Frontal cortex (tissue), 4 donors: ENCODE data around the gene CYP21A2. TPM values are rescaled to one million over a fixed set of nuclear protein-coding genes. Genes with fewer than 3 reads are reported as not detected.

Source experiments
- DNase-seq, 2 donors: peaks; one replicate each; pipeline ENCODE4 v3.0.0; 2012; ENCODE audit warnings: low spot score in 2 of 2
- FAIRE-seq: peaks from 2 replicates; lab custom pipeline; 2012; peaks lifted over from hg19 to GRCh38; lab: Jason Lieb, UNC
- total RNA-seq: library from RNA; depleted of rRNA; stranded (reverse); fragments of >200 nt; gene quantifications from one replicate; pipeline ENCODE4 v1.2.3, GENCODE V29; 2014
- donor health status: control.
- donor health status: control.
- donor health status: control.

CYP21A2 gene
- total RNA-seq, 1 donor from 2014 or later, result under 0.01 TPM

- DNase-seq, result no peak
- FAIRE-seq, result no peak
Measured at GRCh38 chr6:32074996-32075532, 36.8 kb downstream of the CYP21A2 start.

- FAIRE-seq (no peak), DNase-seq (no peak)
Measured at GRCh38 chr6:32075781-32076180, 37.6 kb downstream of the CYP21A2 start.

- FAIRE-seq (no peak), DNase-seq (no peak)
Measured at GRCh38 chr6:32076321-32076809, 38.1 kb downstream of the CYP21A2 start.

DNA sequence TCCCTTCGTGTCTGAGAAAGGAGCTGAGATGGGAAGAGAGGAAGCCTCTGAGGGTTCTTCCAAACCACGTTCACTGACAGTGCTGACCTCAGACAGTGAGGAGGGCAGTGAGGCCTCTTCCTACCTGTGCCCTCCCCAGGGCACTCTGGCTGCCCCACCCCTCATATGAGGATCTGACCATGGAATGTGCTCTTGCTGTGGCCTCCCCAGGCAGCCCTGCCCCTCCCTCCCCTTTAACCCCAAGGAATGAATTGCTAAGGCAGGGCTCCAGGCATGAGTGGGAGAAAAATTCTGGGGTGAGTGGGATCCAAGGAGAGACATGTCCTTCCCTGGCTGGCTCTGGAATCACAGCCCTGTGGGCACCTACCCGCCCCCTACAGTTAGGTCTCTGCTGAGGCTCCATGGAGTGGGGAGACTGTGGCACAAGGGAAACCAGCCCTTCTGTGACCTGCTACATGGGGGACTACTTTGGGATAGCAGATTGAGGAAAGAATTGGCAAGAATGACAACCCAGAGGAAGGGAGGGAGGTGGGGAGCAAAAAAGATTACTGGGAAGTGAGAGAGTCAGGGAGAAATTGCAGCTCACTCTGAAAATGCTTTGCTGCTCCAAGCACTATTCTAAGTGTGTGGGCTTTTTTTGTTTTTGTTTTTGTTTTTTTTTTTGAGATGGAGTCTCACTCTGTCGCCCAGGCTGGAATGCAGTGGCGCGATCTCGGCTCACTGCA lies 41.5 kb downstream of the CYP21A2 start:
- FAIRE-seq (no peak), DNase-seq (no peak)

GRCh38 chr6:32081168-32081990 lies 43.2 kb downstream of the CYP21A2 start:
- DNase-seq, result peak in 1 of 2 donors; percentile 61
- no peak for FAIRE-seq

- no peak for FAIRE-seq
- DNase-seq, result no peak
Measured at GRCh38 chr6:32082478-32082877, 44.3 kb downstream of the CYP21A2 start.

GRCh38 chr6:32082935-32083334 lies 44.7 kb downstream of the CYP21A2 start:
- DNase-seq, result no peak
- FAIRE-seq, result no peak

DNA sequence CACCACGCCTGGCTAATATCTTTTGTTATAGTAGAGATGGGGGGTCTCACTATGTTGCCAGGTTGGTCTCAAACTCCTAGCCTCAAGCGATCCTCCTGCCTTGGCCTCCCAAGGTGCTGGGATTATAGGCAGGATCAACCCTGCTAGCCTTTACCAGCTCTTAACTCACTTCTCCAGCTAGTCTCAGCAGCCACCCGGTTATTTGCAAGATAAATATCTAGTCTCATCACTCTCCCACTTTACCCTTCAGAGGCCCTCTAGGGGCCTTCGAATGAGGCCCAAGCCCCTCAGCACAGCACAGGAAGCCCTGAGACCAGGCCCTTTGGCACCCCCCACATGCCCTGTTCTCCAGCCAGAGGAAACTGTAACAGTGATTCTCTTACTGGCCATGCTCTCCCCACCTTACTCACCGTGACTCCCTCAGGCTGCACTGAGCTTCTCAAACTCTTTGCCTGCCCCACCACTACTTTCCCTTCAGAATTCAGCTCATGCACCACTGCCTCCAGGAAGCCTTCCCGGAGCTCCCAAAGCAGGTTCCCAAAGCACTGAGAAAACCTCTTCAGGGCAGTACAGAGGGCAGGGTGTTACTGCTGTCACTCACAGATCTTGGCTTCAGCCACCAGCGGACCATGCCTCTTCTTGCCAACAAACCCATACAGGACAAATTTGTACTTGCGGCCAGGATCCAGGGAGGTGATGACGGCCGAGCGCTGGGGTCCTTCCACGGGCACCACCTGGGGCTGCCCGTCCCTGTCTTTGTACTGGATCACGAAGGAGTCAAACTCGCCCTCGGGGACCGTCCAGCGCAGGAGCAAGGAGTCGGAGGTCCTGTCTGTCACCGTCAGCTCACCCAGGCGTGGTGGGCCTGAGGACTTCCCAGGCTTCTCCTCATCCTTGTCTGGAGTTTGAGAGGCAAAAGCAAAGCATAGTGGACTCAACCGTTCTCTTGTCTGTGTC lies 45.9 kb downstream of the CYP21A2 start:
- FAIRE-seq, result no peak
- DNase-seq, result no peak

GRCh38 chr6:32084780-32085179 lies 46.6 kb downstream of the CYP21A2 start:
- no peak for DNase-seq
- no peak for FAIRE-seq

GRCh38 chr6:32085759-32086459 lies 47.7 kb downstream of the CYP21A2 start:
- no peak for FAIRE-seq
- DNase-seq, result no peak

- FAIRE-seq, result no peak
Measured at GRCh38 chr6:32086661-32087573, 48.7 kb downstream of the CYP21A2 start.

DNA sequence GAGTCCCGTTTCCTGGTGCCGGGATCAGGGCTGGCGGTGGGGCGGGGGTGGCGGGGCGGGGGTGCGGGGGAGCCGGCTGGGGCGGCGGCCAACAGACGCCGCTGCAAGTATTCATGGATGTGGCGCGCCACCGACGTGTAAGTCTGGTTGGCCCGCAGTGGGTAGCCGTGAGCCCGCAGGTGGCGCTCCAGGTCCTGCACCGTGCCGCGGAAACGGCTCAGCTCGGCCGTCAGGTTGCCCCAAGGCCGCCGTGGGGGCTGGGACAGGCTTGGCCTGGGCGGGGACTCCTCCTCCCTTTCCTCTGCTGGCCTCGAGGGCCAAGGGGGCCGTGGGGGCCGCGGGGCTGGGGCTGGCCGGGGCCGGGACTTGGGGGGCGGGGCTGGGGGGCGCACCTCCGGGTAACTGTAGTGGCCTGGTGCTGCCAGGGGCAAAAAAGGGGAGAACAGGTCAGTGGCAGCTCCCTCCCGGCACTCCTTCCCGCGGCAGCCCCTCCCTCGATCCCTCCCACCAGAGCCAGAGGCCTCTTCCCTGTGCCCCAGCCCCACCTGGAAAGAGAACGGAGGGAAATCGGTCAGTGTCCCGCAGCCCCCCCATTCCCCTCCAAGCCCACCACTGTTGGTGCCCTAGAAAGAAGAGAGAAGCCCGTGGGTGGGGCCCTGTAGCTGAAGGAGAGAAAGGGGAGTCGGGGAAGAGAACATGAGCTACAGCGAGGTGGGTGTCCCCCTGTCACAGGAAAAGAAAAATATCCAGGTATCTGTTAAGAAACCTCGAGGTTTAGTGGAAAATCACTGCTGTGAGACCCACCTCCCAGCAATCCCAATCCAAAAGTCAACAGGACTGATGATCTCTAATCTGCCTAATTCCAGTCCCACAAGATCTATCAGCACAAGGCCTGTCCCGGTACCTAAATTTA lies 49.6 kb downstream of the CYP21A2 start:
- DNase-seq (peak; percentile 59 to 76), FAIRE-seq (no peak)

More at GRCh38 chr6:32086661-32087573, 48.7 kb downstream of the CYP21A2 start:
- DNase-seq, result peak in 1 of 2 donors; percentile 60

DNA sequence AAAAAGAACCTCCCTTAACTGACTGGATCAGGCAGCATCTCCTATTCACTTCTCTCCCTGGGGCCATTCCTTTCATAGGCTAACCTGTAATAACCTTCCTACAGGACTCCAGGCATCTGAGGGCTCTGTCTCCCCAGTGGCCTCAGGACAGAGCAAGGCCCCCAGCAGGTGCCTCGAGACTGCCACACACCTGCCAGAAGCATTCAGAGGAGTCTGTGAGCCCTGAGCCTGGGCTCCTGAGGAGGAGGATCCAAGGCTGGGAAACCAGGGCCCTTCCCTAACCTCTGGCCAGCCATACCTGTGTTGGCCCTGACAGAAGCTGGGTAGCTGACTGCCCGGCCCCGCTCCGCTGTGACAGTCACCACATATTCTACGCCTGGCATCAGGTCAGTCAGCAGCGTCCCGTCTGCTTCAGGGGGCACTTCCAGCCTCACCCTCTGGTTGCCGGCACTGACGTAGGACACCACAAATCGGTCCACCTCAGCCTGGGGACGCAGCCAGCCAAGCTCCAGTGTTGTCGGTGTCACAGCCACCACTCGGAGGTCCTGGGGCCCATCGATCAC lies 50.4 kb downstream of the CYP21A2 start:
- no peak for FAIRE-seq
- no peak for DNase-seq

DNA sequence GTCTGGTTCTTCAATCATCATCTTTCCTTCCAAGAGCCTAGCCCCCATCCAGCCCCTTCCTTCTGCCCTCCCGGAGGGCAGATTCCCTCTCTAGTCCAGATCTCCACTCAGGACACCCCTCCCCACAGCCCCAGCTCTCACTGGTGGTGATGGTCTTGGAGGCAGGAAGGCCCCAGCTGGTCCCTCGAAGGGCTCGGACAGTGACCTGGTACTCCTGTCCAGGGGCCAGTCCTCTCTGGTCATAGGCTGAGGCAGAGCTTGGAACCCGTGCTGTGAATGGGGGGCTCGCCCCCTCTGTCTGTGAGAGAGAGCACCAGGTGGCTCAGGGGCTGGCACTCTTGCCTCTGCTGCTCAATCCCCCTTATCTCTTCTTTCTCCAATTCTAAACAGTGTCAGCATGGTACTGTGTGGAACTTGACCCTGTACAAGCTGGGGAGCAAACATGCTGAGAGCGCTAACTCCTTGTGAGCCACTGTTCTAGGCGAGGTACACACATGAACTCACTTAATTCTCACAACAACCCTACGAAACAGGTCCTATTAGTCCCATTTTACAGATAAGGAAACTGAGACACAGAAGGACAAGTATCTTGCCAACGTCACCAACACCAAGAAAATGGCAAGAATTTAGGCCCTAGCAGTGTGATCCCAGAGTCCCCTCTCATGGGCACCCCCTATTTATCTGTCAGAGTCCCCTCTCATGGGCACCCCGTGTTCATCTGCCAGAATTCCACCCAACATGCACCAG lies 51.0 kb downstream of the CYP21A2 start:
- FAIRE-seq, result no peak
- no peak for DNase-seq
